Lung (tissue), 12 donors: ENCODE data around the gene GIT2. TPM values are rescaled to one million over a fixed set of nuclear protein-coding genes. Genes with fewer than 3 reads are reported as not detected.

Experiments
- ATAC-seq: fragments of 200-7000 bp; cut with Tn5 transposase; one replicate; pipeline ENCODE4 v1.9.1; 2020; ENCODE audit warnings: moderate number of reproducible peaks; ENCODE audit not compliant: insufficient read depth, low FRiP score
- DNase-seq, 3 donors: peaks; one replicate each; pipeline ENCODE4 v3.0.0-alpha.2; 2013 to 2017
- H3K27ac ChIP-seq, 2 donors: one replicate each; pipeline ENCODE4 v1.5.1; 2013; ENCODE audit warnings: mild to moderate bottlenecking in 2 of 2, moderate library complexity in 2 of 2, control low read depth in 1 of 2, inconsistent platforms in 1 of 2, low read depth in 1 of 2, low read length in 1 of 2
- H3K27me3 ChIP-seq, 3 donors: one replicate each; pipeline ENCODE4 v1.5.1; 2013; ENCODE audit warnings: low read length in 2 of 3; ENCODE audit not compliant: control insufficient read depth in 3 of 3, insufficient read depth in 3 of 3
- H3K36me3 ChIP-seq, 4 donors: one replicate each; pipeline ENCODE4 v1.5.1; 2013; ENCODE audit warnings: low read length in 4 of 4, mild to moderate bottlenecking in 1 of 4, moderate library complexity in 1 of 4; ENCODE audit not compliant: control insufficient read depth in 4 of 4, insufficient read depth in 4 of 4
- H3K4me1 ChIP-seq, 5 donors: one replicate each; pipeline ENCODE4 v1.5.1; 2013; ENCODE audit warnings: low read length in 5 of 5, mild to moderate bottlenecking in 2 of 5, moderate library complexity in 1 of 5; ENCODE audit not compliant: control insufficient read depth in 5 of 5, insufficient read depth in 5 of 5
- H3K4me3 ChIP-seq: one replicate; pipeline ENCODE4 v1.5.1; 2013; ENCODE audit warnings: mild to moderate bottlenecking, control low read depth, moderate library complexity
- H3K9ac ChIP-seq, 2 donors: one replicate each; pipeline ENCODE4 v1.5.1; 2013; ENCODE audit warnings: low read length in 2 of 2, control low read depth in 1 of 2; ENCODE audit not compliant: insufficient read depth in 1 of 2
- H3K9me3 ChIP-seq, 4 donors: one replicate each; pipeline ENCODE4 v1.5.1; 2013; ENCODE audit warnings: low read length in 3 of 4, mild to moderate bottlenecking in 1 of 4, moderate library complexity in 1 of 4; ENCODE audit not compliant: control insufficient read depth in 4 of 4, insufficient read depth in 3 of 4
- CTCF ChIP-seq: IDR thresholded peaks from 2 replicates; pipeline ENCODE4 v1.5.1; 2012; ENCODE audit warnings: mild to moderate bottlenecking; ENCODE audit errors: control extremely low read depth, extremely low read depth
- WGBS, 2 donors: extraction: QIAGEN DNeasy Blood & Tissue Kit; methylation state at CpG; one replicate each; pipeline ENCODE4 v1.1.7; 2013; 5-methylcytosine and 5-hydroxymethylcytosine counted together
- polyA plus RNA-seq, 2 donors: library from polyadenylated mRNA; stranded (reverse); fragments of 200-250 nt; gene quantifications; one replicate each; pipeline ENCODE4 v1.2.1, GENCODE V29; 2013
- total RNA-seq, 2 donors: library from RNA; depleted of rRNA in 1 of 2; stranded (reverse); fragments of >200 nt in 1 of 2; gene quantifications; one replicate each; pipeline ENCODE4 v1.2.1, GENCODE V29; 2014 to 2021
- donor health status: control.
- donor health status: control.
- donor health status: Bipolar disorder and iron deficiency.
- donor health status: healthy.
- donor health status: DM: yes; HTN: yes; CAD: no.

GIT2 gene
- total and polyA plus RNA-seq, 4 donors: 13.5 to 75.8 (median 40.1) TPM

GRCh38 chr12:109923038-109923437 lies 73.1 kb downstream of the GIT2 start:
- DNase-seq (no peak), ATAC-seq (no peak)
- Histone ChIP-seq H3K9ac (no peak overlapping the region), H3K27ac (no peak overlapping the region), H3K9me3 (no peaks in the 10 kb centered on the region), H3K36me3 (peaks cover 0 to 26% (median 9%) of the 10 kb centered on the region in 4 donors), H3K4me3 (no peak overlapping the region), H3K27me3 (no peaks in the 10 kb centered on the region), H3K4me1 (peaks cover 0 to 4% (median 0%) of the 10 kb centered on the region in 5 donors)
- TF ChIP-seq CTCF: no peak
- 91% methylated on average over 5 of the region's 5 CpGs for WGBS, 2 donors

GRCh38 chr12:109921982-109922381 lies 74.2 kb downstream of the GIT2 start:
- ATAC-seq: no peak
- no peak overlapping the region for H3K27ac ChIP-seq
- H3K4me3 ChIP-seq: no peak overlapping the region
- H3K9me3 ChIP-seq: no peaks in the 10 kb centered on the region
- H3K4me1 ChIP-seq: peaks cover 0 to 4% (median 0%) of the 10 kb centered on the region in 5 donors
- TF ChIP-seq CTCF: no peak
- H3K36me3 ChIP-seq: peaks cover 3 to 29% (median 15%) of the 10 kb centered on the region in 4 donors
- DNase-seq: no peak
- no peak overlapping the region for H3K9ac ChIP-seq
- 81 to 96% methylated on average over 4 of the region's 4 CpGs for WGBS, 2 donors
- no peaks in the 10 kb centered on the region for H3K27me3 ChIP-seq

- Histone ChIP-seq H3K36me3 (peaks cover 12 to 37% (median 25%) of the 10 kb centered on the region in 4 donors), H3K27ac (no peak overlapping the region), H3K4me3 (no peak overlapping the region), H3K4me1 (peaks cover 0 to under 1% (median 0%) of the 10 kb centered on the region in 5 donors), H3K27me3 (no peaks in the 10 kb centered on the region), H3K9ac (no peak overlapping the region), H3K9me3 (no peaks in the 10 kb centered on the region)
- no peak for TF ChIP-seq CTCF
- no peak for DNase-seq
- no peak for ATAC-seq
- 95 to 97% methylated on average over 11 of the region's 11 CpGs for WGBS, 2 donors
Observed at GRCh38 chr12:109920261-109920780, 75.8 kb downstream of the GIT2 start.

GRCh38 chr12:109919456-109919855 lies 76.7 kb downstream of the GIT2 start:
- no peak for TF ChIP-seq CTCF
- no peak for DNase-seq
- Histone ChIP-seq H3K27me3 (no peaks in the 10 kb centered on the region), H3K9me3 (no peaks in the 10 kb centered on the region), H3K4me1 (no peaks in the 10 kb centered on the region), H3K36me3 (peaks cover 19 to 39% (median 28%) of the 10 kb centered on the region in 4 donors), H3K9ac (no peak overlapping the region), H3K4me3 (no peak overlapping the region), H3K27ac (no peak overlapping the region)
- 86 to 94% methylated on average over 10 of the region's 10 CpGs for WGBS, 2 donors
- no peak for ATAC-seq
